HEK293T (cell line): ENCODE data around the gene CXCL5.

Experiments
- ARNT ChIP-seq: fragments of 450-650 bp; IDR thresholded peaks from 2 replicates; pipeline ENCODE4 v1.6.1; 2017; ENCODE audit warnings: mild to moderate bottlenecking
- ELF4 ChIP-seq: fragments of 450-650 bp; IDR thresholded peaks from 2 replicates; pipeline ENCODE4 v1.6.1; 2017; ENCODE audit warnings: antibody characterized with exemption
- FOXM1 ChIP-seq: fragments of 450-650 bp; IDR thresholded peaks from 2 replicates; pipeline ENCODE4 v1.6.1; 2017; ENCODE audit warnings: mild to moderate bottlenecking, borderline replicate concordance
- ZNF384 ChIP-seq: fragments of 450-650 bp; IDR thresholded peaks from 2 replicates; pipeline ENCODE4 v1.6.1; 2016

GRCh38 chr4:73947239-73947985 is 51.1 kb downstream of the CXCL5 start:
- TF ChIP-seq FOXM1 (no peak), ARNT (no peak), ELF4 (no peak), ZNF384 (no peak)
